Astrocyte of the spinal cord (primary cell): ENCODE data around the gene KLHDC7B.
A peak's percentile ranks its signal among the peaks of the same experiment; 100 is the strongest.

Experiments
- DNase-seq: peaks from one replicate; pipeline ENCODE4 v3.0.0; 2011; ENCODE audit warnings: low read depth, low spot score
- H3K4me3 ChIP-seq: 2 replicates; pipeline ENCODE4 v1.5.1; 2011; ENCODE audit warnings: low read depth, mild to moderate bottlenecking, low read length, moderate library complexity
- in situ Hi-C: cut with HindIII; loops from 2 replicates; pipeline ENCODE4 v1.10.0; 2017; ENCODE audit warnings: low sequenced_read_pairs
- TF ChIP-seq, protein P1 (sequence below): IDR thresholded peaks from 2 replicates; pipeline ENCODE4 v1.5.1; 2012; ENCODE audit warnings: low read depth, mild to moderate bottlenecking, low read length, inconsistent platforms

The KLHDC7B gene

DNA sequence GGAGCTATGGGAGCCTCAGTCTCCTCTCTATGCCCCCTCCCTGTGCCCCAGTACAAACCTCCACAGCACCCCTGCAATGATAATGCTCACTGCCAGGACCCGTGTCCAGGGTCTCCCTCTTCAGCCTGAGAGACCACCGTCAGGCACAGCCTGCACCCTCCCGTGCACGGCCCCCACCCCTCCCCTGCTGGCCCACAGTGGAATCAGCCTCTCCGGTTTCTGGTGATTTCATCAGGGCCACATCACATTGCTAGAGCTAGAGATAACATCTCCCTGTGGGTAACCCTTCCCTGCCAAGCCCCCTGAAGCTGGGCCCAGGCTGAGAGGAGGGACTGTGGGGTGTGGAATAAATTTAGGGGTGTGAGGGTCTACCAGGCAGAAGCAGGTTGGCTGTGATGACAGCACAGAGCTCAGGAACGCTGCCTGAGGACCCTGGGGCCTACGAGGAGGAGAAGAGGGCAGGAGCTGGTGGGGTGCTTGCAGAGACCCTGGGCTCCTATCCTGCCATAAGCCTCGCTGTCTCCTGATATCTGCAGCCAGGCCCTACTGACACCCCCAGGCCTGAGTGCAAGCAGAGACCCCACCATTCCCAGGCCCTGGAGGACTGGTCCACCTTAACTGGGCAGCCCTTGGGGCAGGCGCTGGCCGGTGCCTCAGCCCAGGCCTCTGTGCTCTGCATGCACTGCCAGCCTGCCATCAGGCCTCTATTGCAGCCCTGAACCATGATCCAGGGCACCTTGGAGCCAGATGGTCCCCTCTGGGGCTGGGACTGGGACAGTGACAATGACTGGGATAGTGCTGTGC is at the start of gene KLHDC7B:
Gene KLHDC7B, plus strand, starts transcription at position 378 of the 804 bp plus-strand sequence. Its CDS starts 345 bp downstream, at position 723.
- TF ChIP-seq, protein P1, sequence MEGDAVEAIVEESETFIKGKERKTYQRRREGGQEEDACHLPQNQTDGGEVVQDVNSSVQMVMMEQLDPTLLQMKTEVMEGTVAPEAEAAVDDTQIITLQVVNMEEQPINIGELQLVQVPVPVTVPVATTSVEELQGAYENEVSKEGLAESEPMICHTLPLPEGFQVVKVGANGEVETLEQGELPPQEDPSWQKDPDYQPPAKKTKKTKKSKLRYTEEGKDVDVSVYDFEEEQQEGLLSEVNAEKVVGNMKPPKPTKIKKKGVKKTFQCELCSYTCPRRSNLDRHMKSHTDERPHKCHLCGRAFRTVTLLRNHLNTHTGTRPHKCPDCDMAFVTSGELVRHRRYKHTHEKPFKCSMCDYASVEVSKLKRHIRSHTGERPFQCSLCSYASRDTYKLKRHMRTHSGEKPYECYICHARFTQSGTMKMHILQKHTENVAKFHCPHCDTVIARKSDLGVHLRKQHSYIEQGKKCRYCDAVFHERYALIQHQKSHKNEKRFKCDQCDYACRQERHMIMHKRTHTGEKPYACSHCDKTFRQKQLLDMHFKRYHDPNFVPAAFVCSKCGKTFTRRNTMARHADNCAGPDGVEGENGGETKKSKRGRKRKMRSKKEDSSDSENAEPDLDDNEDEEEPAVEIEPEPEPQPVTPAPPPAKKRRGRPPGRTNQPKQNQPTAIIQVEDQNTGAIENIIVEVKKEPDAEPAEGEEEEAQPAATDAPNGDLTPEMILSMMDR: peak; percentile 11
- H3K4me3 ChIP-seq: no peak within 1 kb of the TSS
- DNase-seq: no peak
- in situ Hi-C loops: no loop called here

DNA sequence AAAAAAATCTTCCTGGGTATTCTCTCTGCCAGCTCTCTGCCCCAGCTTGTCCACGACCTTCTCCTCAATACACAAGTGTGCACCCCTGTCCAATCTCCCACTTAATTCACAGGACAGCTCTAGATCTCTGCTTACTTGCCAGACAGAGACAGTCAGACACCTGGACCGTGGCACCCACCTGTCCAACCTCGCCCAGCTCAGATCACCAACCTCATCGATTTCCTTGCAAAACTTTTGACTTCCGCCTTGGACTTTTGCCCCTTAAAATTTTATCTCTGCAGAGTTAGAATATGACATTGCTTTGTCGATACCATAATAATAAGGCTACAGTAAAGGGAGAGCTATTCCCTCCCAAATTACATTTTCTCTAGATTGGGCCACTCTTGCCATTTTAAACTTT is 48.6 kb upstream of the KLHDC7B start:
- H3K4me3 ChIP-seq: no peak overlapping the region
- no peak for DNase-seq
- TF ChIP-seq, protein P1: no peak
- in situ Hi-C loops: no loop called here

DNA sequence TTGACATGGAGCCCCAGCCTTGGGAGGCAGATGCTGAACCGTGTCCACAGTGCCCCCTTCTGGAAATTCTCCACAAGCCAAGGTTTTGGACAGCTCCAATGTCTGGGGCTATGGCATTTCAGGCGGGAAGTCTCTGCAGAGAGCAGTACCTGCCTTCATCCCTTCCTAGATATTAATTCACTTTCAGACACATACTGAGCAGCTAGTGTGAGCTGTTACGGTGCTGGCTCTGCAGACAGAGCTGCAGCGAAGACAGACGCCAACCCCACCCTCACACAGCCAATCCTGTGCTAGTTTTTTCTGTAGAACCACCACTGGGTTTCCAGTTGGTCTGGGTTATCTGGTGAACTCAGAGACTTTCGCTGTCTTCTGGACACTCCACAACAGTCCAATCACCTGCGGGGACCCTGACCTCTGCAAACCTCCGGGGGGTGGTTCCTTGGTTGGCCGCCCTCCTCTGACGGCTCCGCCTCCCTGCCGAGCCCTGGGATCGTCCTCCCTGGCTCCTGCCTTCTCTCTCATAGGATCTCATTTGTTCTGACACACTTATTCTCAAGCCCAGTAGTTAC is 47.3 kb upstream of the KLHDC7B start:
- no peak overlapping the region for H3K4me3 ChIP-seq
- TF ChIP-seq, protein P1: peak; percentile 82
- DNase-seq: peak; percentile 56
- in situ Hi-C loops: no loop called here

DNA sequence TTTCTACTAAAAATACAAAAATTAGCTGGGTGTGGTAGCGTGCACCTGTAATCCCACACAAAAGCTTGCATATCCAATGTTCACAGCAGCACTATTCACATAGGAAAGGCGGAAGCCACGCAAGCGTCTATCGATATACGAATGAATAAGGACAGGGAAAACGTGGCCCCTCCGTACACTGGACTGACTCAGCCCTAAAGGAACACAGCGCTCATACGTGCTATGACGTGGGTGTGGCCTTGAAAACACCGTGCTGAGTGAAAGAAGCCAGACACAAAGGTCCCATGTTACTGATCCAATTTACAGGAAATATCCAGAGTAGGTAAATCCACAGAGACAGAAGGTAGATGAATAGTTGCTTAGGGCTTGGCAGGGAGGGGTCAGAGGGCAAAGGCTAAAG is 45.2 kb upstream of the KLHDC7B start:
- no peak overlapping the region for H3K4me3 ChIP-seq
- in situ Hi-C loops: no loop called here

DNA sequence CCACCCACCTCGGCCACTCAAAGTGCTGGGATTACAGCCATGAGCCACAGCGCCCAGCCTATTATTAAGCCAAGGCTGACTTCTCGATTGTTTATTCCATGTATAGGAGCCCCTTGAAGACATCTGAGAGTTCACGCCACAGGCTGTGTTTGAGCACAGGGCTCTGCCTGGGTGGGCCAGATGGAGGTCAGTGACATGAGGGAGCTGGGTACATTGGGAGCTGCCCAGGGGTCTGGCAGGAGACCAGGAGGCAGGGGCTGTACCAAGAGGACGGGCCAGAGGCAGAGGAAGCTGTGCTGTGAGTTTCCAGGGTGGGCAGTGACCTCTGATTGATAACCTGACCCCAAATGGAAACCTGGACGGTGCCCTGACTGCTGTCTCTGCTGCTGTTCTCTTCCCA is 43.6 kb upstream of the KLHDC7B start:
- in situ Hi-C loops: no loop called here
- DNase-seq: no peak
- TF ChIP-seq, protein P1: no peak
- H3K4me3 ChIP-seq: no peak overlapping the region

More for the DNA sequence above, 45.2 kb upstream of the KLHDC7B start:
- TF ChIP-seq, protein P1: no peak
- no peak for DNase-seq

DNA sequence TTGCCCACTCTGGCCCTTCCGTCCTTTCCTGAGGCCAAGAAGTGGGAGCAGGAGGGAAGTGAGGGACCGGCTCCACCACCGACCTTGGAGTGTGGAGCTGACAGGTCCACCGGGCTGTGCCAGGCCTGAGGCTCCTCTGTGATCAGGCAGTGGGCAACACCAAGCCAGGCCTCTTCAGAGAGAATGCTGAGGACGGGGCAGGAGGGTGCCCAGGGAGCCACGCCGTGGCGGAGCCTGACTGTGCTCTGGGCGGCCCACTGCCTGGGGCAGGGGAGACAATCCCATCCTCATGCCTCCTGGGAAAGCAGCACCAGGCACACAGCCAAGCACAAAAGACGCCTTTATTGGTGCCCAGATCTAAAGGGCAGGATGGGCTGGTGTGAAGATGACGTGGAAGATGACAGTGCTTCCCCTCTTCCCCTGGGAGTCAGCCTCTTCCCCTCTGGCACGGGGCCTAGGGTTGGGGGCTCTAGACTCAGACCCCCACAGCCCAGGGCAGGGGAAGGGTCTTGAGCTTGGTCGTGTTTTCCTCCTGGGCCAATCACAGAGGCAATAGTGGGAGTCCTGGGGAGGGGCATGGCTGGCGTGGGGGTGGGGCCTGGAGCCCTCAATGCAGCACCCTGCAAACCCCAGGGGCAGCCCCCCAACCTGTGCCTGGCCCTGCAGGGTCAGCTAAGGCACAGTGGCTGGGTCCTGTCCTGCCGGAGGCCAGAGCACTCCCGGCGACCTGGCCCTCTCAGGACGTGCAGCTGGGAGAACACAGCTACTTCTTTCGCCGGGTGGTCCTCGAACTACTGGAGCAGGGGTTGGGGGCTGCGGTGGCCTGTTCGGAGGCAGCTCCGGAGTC is 42.8 kb upstream of the KLHDC7B start:
- H3K4me3 ChIP-seq: no peak overlapping the region
- in situ Hi-C loops: no loop called here
- DNase-seq: no peak
- TF ChIP-seq, protein P1: no peak
